HEK293 (cell line): ENCODE results near the gene P2RX7.

Source experiments
- BCL11B ChIP-seq: fragments of 450-650 bp; formaldehyde crosslinking; IDR thresholded peaks from 2 replicates; pipeline ENCODE4 v1.5.1; 2016; ENCODE audit warnings: low read depth, missing biosample characterization, missing genetic modification characterization
- GFI1B ChIP-seq: fragments of 450-650 bp; formaldehyde crosslinking; IDR thresholded peaks from 2 replicates; pipeline ENCODE4 v1.5.1; 2016; ENCODE audit warnings: missing biosample characterization, missing genetic modification characterization
- HOXC10 ChIP-seq: sonication (generic); formaldehyde crosslinking; IDR thresholded peaks from 2 replicates; pipeline ENCODE4 v1.8.1; 2023; ENCODE audit warnings: mild to moderate bottlenecking, missing genetic modification reagents
- OVOL3 ChIP-seq: fragments of 450-650 bp; formaldehyde crosslinking; IDR thresholded peaks from 2 replicates; pipeline ENCODE4 v1.5.1; 2016; ENCODE audit warnings: missing biosample characterization, missing genetic modification characterization
- PRDM2 ChIP-seq: fragments of 450-650 bp; formaldehyde crosslinking; IDR thresholded peaks from 2 replicates; pipeline ENCODE4 v1.5.1; 2016; ENCODE audit warnings: missing biosample characterization, missing genetic modification characterization, borderline replicate concordance
- SETDB1 ChIP-seq: IDR thresholded peaks from one replicate; pipeline ENCODE4 v1.6.1; 2017; ENCODE audit warnings: mild to moderate bottlenecking, low read length, moderate library complexity, mixed read lengths; ENCODE audit not compliant: insufficient read length
- SP3 ChIP-seq: fragments of 450-650 bp; formaldehyde crosslinking; IDR thresholded peaks from 2 replicates; pipeline ENCODE4 v1.5.1; 2016; ENCODE audit warnings: missing biosample characterization, missing genetic modification characterization
- ZEB2 ChIP-seq: fragments of 450-650 bp; formaldehyde crosslinking; IDR thresholded peaks from 2 replicates; pipeline ENCODE4 v1.5.1; 2016; ENCODE audit warnings: missing biosample characterization, missing genetic modification characterization
- ZNF184 ChIP-seq: fragments of 450-650 bp; IDR thresholded peaks from 2 replicates; pipeline ENCODE4 v1.5.1; 2018; ENCODE audit warnings: missing biosample characterization, mild to moderate bottlenecking, missing genetic modification characterization
- ZNF362 ChIP-seq: fragments of 450-650 bp; formaldehyde crosslinking; IDR thresholded peaks from 2 replicates; pipeline ENCODE4 v1.5.1; 2016; ENCODE audit warnings: missing biosample characterization, missing genetic modification characterization
- ZNF398 ChIP-seq: fragments of 450-650 bp; formaldehyde crosslinking; IDR thresholded peaks from 2 replicates; pipeline ENCODE4 v1.5.1; 2017; ENCODE audit warnings: missing biosample characterization, missing genetic modification characterization
- ZNF404 ChIP-seq: fragments of 450-650 bp; formaldehyde crosslinking; IDR thresholded peaks from 2 replicates; pipeline ENCODE4 v1.5.1; 2017; ENCODE audit warnings: missing biosample characterization, missing genetic modification characterization
- ZNF610 ChIP-seq: fragments of 450-650 bp; formaldehyde crosslinking; IDR thresholded peaks from 2 replicates; pipeline ENCODE4 v1.5.1; 2016; ENCODE audit warnings: missing biosample characterization, missing genetic modification characterization, borderline replicate concordance
- ZNF658 ChIP-seq: fragments of 450-650 bp; formaldehyde crosslinking; IDR thresholded peaks from 2 replicates; pipeline ENCODE4; 2016; ENCODE audit warnings: missing biosample characterization, missing genetic modification characterization
- ZNF701 ChIP-seq: fragments of 450-650 bp; formaldehyde crosslinking; IDR thresholded peaks from 2 replicates; pipeline ENCODE4 v1.5.1; 2016; ENCODE audit warnings: missing biosample characterization, missing genetic modification characterization
- ZNF837 ChIP-seq: fragments of 450-650 bp; formaldehyde crosslinking; IDR thresholded peaks from 2 replicates; pipeline ENCODE4 v1.5.1; 2016; ENCODE audit warnings: missing biosample characterization, missing genetic modification characterization
- ZSCAN5A ChIP-seq: fragments of 450-650 bp; formaldehyde crosslinking; IDR thresholded peaks from 2 replicates; pipeline ENCODE4 v1.5.1; 2016; ENCODE audit warnings: missing biosample characterization, missing genetic modification characterization
- TF ChIP-seq, protein P1 (sequence below): fragments of 450-650 bp; IDR thresholded peaks from 2 replicates; pipeline ENCODE4 v1.5.1; 2018; ENCODE audit warnings: missing biosample characterization, mild to moderate bottlenecking, missing genetic modification characterization
- TF ChIP-seq, protein P2 (sequence below): fragments of 450-650 bp; formaldehyde crosslinking; IDR thresholded peaks from 2 replicates; pipeline ENCODE4 v1.5.1; 2016; ENCODE audit warnings: missing biosample characterization, missing genetic modification characterization
- TF ChIP-seq, protein P3 (sequence below): fragments of 450-650 bp; formaldehyde crosslinking; IDR thresholded peaks from 2 replicates; pipeline ENCODE4 v1.5.1; 2016; ENCODE audit warnings: missing biosample characterization, missing genetic modification characterization

The P2RX7 gene

DNA sequence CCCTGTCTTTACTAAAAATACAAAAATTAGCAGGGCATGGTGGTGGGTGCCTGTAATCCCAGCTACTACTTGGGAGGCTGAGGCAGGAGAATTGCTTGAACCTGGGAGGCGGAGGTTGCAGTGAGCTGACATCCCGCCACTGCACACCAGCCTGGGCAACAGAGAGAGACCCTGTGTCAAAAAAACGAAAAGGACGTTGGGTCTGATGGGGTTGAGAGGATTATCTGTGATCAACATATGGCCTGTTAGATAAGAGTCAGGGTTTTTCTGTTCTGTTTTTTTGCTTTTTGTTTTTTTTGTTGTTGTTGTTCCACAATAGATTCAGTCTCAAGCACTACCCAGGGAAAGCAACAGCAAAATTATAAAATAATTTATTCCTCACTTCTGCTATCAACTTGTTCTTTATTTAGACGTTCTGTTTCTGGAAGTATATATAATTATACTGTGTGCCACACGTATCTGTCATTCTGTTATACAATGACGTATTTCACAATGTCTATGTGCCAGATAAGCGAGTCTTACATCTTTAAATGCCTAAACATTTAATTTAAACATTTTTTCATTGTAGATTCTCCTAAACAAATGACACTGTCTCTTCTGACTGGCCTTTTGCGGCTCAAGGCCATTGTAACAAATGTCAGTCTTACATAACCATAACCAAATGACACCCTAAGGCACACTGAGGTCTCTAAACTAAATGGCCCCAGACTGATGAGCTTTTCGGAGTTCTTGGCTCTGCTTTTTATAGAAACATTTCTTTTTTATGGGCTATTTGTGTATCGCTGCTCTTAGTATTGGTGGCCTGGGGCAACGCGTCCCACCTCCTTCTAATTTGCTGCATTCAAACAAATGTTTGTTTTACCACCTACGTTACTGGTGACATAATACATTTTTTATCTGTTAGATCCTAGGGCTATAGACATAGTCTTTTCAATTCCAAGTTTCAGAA lies 70.0 kb downstream of the P2RX7 start (continued):
- no peak for TF ChIP-seq ZNF404 (tag by site-specific recombination)
- TF ChIP-seq, protein P1, sequence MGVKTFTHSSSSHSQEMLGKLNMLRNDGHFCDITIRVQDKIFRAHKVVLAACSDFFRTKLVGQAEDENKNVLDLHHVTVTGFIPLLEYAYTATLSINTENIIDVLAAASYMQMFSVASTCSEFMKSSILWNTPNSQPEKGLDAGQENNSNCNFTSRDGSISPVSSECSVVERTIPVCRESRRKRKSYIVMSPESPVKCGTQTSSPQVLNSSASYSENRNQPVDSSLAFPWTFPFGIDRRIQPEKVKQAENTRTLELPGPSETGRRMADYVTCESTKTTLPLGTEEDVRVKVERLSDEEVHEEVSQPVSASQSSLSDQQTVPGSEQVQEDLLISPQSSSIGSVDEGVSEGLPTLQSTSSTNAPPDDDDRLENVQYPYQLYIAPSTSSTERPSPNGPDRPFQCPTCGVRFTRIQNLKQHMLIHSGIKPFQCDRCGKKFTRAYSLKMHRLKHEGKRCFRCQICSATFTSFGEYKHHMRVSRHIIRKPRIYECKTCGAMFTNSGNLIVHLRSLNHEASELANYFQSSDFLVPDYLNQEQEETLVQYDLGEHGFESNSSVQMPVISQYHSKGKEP (tag by site-specific recombination), result peak; percentile 91
- TF ChIP-seq SETDB1, result no peak
- no peak for TF ChIP-seq ZSCAN5A (tag by site-specific recombination)
- TF ChIP-seq ZNF837 (tag by site-specific recombination), result no peak
- peak; percentile 87 for TF ChIP-seq OVOL3
- 0 out of 2 replicates have a peak, but pooled peaks have one; percentile 14 for TF ChIP-seq ZNF184
- peak; percentile 90 for TF ChIP-seq ZEB2 (tag by site-specific recombination)
- TF ChIP-seq HOXC10 (CRISPR knock-in tag), result no peak
- no peak for TF ChIP-seq PRDM2
- peak; percentile 32; the same call in 1 of the 2 replicates for TF ChIP-seq SP3 (tag by site-specific recombination)
- TF ChIP-seq ZNF610 (tag by site-specific recombination), result 0 out of 2 replicates have a peak, but pooled peaks have one; percentile 69
- no peak for TF ChIP-seq ZNF701 (tag by site-specific recombination)
- peak; percentile 75 for TF ChIP-seq BCL11B (tag by site-specific recombination)
- TF ChIP-seq, protein P2, sequence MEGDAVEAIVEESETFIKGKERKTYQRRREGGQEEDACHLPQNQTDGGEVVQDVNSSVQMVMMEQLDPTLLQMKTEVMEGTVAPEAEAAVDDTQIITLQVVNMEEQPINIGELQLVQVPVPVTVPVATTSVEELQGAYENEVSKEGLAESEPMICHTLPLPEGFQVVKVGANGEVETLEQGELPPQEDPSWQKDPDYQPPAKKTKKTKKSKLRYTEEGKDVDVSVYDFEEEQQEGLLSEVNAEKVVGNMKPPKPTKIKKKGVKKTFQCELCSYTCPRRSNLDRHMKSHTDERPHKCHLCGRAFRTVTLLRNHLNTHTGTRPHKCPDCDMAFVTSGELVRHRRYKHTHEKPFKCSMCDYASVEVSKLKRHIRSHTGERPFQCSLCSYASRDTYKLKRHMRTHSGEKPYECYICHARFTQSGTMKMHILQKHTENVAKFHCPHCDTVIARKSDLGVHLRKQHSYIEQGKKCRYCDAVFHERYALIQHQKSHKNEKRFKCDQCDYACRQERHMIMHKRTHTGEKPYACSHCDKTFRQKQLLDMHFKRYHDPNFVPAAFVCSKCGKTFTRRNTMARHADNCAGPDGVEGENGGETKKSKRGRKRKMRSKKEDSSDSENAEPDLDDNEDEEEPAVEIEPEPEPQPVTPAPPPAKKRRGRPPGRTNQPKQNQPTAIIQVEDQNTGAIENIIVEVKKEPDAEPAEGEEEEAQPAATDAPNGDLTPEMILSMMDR, result no peak
- no peak; the same call in 1 of the 2 replicates for TF ChIP-seq ZNF398
- TF ChIP-seq ZNF362 (tag by site-specific recombination), result no peak
- TF ChIP-seq, protein P3, sequence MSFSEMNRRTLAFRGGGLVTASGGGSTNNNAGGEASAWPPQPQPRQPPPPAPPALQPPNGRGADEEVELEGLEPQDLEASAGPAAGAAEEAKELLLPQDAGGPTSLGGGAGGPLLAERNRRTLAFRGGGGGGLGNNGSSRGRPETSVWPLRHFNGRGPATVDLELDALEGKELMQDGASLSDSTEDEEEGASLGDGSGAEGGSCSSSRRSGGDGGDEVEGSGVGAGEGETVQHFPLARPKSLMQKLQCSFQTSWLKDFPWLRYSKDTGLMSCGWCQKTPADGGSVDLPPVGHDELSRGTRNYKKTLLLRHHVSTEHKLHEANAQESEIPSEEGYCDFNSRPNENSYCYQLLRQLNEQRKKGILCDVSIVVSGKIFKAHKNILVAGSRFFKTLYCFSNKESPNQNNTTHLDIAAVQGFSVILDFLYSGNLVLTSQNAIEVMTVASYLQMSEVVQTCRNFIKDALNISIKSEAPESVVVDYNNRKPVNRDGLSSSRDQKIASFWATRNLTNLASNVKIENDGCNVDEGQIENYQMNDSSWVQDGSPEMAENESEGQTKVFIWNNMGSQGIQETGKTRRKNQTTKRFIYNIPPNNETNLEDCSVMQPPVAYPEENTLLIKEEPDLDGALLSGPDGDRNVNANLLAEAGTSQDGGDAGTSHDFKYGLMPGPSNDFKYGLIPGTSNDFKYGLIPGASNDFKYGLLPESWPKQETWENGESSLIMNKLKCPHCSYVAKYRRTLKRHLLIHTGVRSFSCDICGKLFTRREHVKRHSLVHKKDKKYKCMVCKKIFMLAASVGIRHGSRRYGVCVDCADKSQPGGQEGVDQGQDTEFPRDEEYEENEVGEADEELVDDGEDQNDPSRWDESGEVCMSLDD (tag by site-specific recombination), result no peak
- TF ChIP-seq GFI1B (tag by site-specific recombination), result no peak
- TF ChIP-seq ZNF658 (tag by site-specific recombination), result no peak
